ENCODE results near the gene SBK2. TPM values are rescaled to one million over a fixed set of nuclear protein-coding genes. Genes with fewer than 3 reads are reported as not detected.

The SBK2 gene
- total and polyA plus RNA-seq, 12 donors: 0.39 to 14.1 (median 2.0) TPM

DNA sequence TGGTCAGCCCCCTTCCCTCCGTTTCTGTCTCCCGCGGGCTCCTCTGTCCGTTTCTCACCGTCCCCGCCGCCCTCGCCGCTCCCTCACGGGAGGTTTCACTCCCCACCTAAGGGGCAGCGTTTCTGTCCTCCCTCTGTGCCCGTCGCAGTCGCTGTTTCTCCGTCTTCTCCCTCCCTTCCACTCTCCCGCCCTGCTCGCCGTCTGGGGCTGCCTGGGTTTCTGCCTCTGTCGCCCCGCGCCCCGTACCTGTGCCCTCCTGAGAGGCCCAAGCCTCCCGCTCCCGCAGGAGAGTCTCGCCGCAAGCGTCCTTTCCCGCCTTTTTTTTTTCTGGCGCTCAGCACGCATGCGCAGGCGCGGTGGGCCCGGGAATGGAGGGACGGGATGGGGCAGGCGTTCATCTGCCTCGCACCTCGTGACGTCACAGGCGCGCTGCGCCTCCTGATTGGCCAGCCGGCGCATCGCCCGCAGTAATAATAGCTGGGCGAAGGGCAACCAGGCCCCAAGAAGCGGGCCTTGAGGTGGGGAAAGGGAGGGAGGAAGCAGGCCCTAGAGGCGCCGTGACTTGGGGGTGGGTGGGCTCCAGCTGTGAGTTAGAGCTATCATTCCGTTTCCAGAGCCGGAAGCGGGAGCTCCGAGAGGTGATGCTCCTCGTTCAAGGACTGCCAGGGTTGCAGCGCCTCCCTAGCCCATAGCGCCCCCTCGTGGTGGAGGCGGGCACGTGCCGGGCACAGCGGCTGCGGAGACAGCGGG lies 33.3 kb downstream of the SBK2 start:
- Histone ChIP-seq H3K36me3 (peaks cover 0 to 36% (median 0%) of the 10 kb centered on the region in 9 donors), H3K27me3 (no peaks in the 10 kb centered on the region), H3K9me3 (no peaks in the 10 kb centered on the region), H3K4me1 (peaks cover 0 to 14% (median 3%) of the 10 kb centered on the region in 9 donors), H3K4me3 (peak overlapping the region in 9 of 10 donors; percentile 14 to 62 (median 53)), H3K27ac (peak overlapping the region in 9 of 10 donors; percentile 42 to 86 (median 57))
- intact Hi-C loops (cut with DNase I): loop anchor here (1.0 to 10.0 kb wide), 8 partner anchors 35 to 363 kb away; partner anchors contain the start of gene TNNT1 (in 1 of the 10)
- DNase-seq (peak; percentile 92 to 96), ATAC-seq (peak; percentile 96 to 99 (median 98))
- TF ChIP-seq, protein P1, sequence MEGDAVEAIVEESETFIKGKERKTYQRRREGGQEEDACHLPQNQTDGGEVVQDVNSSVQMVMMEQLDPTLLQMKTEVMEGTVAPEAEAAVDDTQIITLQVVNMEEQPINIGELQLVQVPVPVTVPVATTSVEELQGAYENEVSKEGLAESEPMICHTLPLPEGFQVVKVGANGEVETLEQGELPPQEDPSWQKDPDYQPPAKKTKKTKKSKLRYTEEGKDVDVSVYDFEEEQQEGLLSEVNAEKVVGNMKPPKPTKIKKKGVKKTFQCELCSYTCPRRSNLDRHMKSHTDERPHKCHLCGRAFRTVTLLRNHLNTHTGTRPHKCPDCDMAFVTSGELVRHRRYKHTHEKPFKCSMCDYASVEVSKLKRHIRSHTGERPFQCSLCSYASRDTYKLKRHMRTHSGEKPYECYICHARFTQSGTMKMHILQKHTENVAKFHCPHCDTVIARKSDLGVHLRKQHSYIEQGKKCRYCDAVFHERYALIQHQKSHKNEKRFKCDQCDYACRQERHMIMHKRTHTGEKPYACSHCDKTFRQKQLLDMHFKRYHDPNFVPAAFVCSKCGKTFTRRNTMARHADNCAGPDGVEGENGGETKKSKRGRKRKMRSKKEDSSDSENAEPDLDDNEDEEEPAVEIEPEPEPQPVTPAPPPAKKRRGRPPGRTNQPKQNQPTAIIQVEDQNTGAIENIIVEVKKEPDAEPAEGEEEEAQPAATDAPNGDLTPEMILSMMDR (IDR thresholded peaks at IDR 0.05): peak; percentile 98 to 100 (median 99)
- 13% methylated on average over 64 of the region's 64 CpGs for WGBS, 2 donors

DNA sequence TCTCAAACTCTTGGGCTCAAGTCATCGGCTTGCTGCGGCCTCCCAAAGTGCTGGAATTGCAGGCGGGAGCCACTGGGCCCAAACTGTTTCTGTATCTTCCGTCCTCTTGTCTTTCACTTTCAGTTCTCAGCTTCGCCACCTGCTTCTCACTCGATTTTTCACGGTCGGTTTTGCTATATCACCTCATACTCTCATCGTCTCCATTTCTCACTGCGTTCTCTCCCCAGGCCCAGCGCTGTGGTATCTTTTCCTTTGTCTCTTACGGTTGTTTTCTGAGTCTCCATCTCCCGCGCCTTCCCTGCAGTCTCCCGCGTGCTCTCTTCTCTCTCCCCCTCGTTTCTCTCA lies 33.8 kb downstream of the SBK2 start:
- H3K9me3 ChIP-seq: no peaks in the 10 kb centered on the region
- H3K27me3 ChIP-seq: no peaks in the 10 kb centered on the region
- TF ChIP-seq, protein P1 (IDR thresholded peaks at IDR 0.05): no peak
- H3K4me3 ChIP-seq: peak overlapping the region in 3 of 10 donors; percentile 55 to 62 (median 59)
- H3K4me1 ChIP-seq: peaks cover 0 to 14% (median 3%) of the 10 kb centered on the region in 9 donors
- H3K27ac ChIP-seq: no peak overlapping the region
- DNase-seq (no peak), ATAC-seq (no peak)
- WGBS, 2 donors: 82 to 83% methylated on average over 17 of the region's 17 CpGs
- peaks cover 0 to 40% (median 0%) of the 10 kb centered on the region in 9 donors for H3K36me3 ChIP-seq
- intact Hi-C loops (cut with DNase I): loop anchor here in 8 of 10 donors (5.0 to 10.0 kb wide), 4 partner anchors 36 to 361 kb away; partner anchors contain the start of gene TNNT1 (in 1 of the 8)

GRCh38 chr19:55502197-55502952 lies 34.6 kb downstream of the SBK2 start:
- ATAC-seq: no peak
- H3K27ac ChIP-seq: no peak overlapping the region
- H3K4me3 ChIP-seq: no peak overlapping the region
- 93 to 97% methylated on average over 9 of the region's 9 CpGs for WGBS, 2 donors
- H3K27me3 ChIP-seq: no peaks in the 10 kb centered on the region
- intact Hi-C loops (cut with DNase I): loop anchor here in 8 of 10 donors (5.0 to 10.0 kb wide), 4 partner anchors 35 to 360 kb away; partner anchors contain the start of gene TNNT1 (in 1 of the 8)
- TF ChIP-seq, protein P1 (IDR thresholded peaks at IDR 0.05): no peak
- DNase-seq: no peak
- peaks cover 0 to 47% (median 0%) of the 10 kb centered on the region in 9 donors for H3K36me3 ChIP-seq
- H3K4me1 ChIP-seq: peaks cover 0 to 14% (median 3%) of the 10 kb centered on the region in 9 donors
- no peaks in the 10 kb centered on the region for H3K9me3 ChIP-seq

DNA sequence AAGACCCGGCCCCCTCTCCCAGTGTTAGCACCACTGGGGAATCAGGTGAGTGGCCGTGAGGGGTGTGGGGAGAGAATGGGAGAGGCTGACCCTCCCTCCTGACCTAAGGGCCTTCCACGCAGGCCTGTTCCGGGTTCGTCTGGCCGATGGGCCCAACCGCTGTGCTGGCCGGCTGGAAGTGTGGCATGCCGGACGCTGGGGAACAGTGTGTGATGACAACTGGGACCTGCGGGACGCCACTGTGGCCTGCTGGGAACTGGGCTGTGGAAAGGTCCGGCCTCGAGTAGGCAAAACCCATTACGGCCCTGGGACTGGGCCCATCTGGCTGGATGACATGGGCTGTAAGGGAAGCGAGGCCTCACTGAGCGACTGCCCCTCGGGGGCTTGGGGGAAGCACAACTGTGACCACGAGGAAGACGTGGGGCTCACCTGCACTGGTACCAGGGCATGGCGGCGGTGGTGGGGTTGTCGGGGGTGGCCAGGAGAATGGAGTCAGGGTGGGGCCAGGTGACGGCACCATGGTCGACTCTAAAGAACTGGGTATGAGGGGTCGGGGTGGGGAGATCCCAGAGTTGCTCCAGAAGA lies 36.5 kb downstream of the SBK2 start:
- intact Hi-C loops (cut with DNase I): loop anchor here in 8 of 10 donors (5.0 to 10.0 kb wide), 4 partner anchors 33 to 358 kb away; partner anchors contain the start of gene TNNT1 (in 1 of the 8)
- ATAC-seq (no peak), DNase-seq (no peak)
- peaks cover 0 to 20% (median 4%) of the 10 kb centered on the region in 9 donors for H3K4me1 ChIP-seq
- H3K27me3 ChIP-seq: no peaks in the 10 kb centered on the region
- H3K4me3 ChIP-seq: no peak overlapping the region
- WGBS, 2 donors: 95 to 96% methylated on average over 26 of the region's 26 CpGs
- H3K9me3 ChIP-seq: no peaks in the 10 kb centered on the region
- H3K36me3 ChIP-seq: peaks cover 0 to 59% (median 0%) of the 10 kb centered on the region in 9 donors
- TF ChIP-seq, protein P1 (IDR thresholded peaks at IDR 0.05): no peak
- no peak overlapping the region for H3K27ac ChIP-seq
